Measurements from ENCODE around the gene LCN6. TPM values are rescaled to one million over a fixed set of nuclear protein-coding genes. Genes with fewer than 3 reads are reported as not detected.

Gene LCN6
- total RNA-seq, 2 donors from 2014 or later, result 6.4 to 9.3 TPM

GRCh38 chr9:136754059-136754572 is 5.8 kb upstream of the LCN6 start:
- no peak overlapping the region for H3K27ac ChIP-seq
- no peak overlapping the region for H3K4me3 ChIP-seq
- H3K4me1 ChIP-seq, result peaks cover 0 to 13% of the 10 kb centered on the region in 2 donors
- H3K9me3 ChIP-seq, result peaks cover 0 to 11% of the 10 kb centered on the region in 2 donors
- H3K27me3 ChIP-seq, result no peaks in the 10 kb centered on the region
- no peak for DNase-seq (ENCODE audit: low spot score)
- TF ChIP-seq, protein P1, sequence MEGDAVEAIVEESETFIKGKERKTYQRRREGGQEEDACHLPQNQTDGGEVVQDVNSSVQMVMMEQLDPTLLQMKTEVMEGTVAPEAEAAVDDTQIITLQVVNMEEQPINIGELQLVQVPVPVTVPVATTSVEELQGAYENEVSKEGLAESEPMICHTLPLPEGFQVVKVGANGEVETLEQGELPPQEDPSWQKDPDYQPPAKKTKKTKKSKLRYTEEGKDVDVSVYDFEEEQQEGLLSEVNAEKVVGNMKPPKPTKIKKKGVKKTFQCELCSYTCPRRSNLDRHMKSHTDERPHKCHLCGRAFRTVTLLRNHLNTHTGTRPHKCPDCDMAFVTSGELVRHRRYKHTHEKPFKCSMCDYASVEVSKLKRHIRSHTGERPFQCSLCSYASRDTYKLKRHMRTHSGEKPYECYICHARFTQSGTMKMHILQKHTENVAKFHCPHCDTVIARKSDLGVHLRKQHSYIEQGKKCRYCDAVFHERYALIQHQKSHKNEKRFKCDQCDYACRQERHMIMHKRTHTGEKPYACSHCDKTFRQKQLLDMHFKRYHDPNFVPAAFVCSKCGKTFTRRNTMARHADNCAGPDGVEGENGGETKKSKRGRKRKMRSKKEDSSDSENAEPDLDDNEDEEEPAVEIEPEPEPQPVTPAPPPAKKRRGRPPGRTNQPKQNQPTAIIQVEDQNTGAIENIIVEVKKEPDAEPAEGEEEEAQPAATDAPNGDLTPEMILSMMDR (IDR thresholded peaks at IDR 0.05), result no peak
- no peaks in the 10 kb centered on the region for H3K36me3 ChIP-seq

- H3K9me3 ChIP-seq, result peaks cover 0 to 11% of the 10 kb centered on the region in 2 donors
- TF ChIP-seq, protein P1 (IDR thresholded peaks at IDR 0.05), result no peak
- H3K27me3 ChIP-seq, result no peaks in the 10 kb centered on the region
- no peak for DNase-seq (ENCODE audit: low spot score)
- H3K4me1 ChIP-seq, result peaks cover 0 to 19% of the 10 kb centered on the region in 2 donors
- no peak overlapping the region for H3K27ac ChIP-seq
- no peaks in the 10 kb centered on the region for H3K36me3 ChIP-seq
- no peak overlapping the region for H3K4me3 ChIP-seq
Measured at GRCh38 chr9:136753371-136754058, 5.2 kb upstream of the LCN6 start.

- no peaks in the 10 kb centered on the region for H3K27me3 ChIP-seq
- no peaks in the 10 kb centered on the region for H3K36me3 ChIP-seq
- no peak overlapping the region for H3K4me3 ChIP-seq
- DNase-seq (ENCODE audit: low spot score), result no peak
- H3K9me3 ChIP-seq, result peaks cover 0 to 11% of the 10 kb centered on the region in 2 donors
- TF ChIP-seq, protein P1 (IDR thresholded peaks at IDR 0.05), result no peak
- peaks cover 0 to 23% of the 10 kb centered on the region in 2 donors for H3K4me1 ChIP-seq
- no peak overlapping the region for H3K27ac ChIP-seq
Measured at GRCh38 chr9:136751814-136752213, 3.5 kb upstream of the LCN6 start.

- Histone ChIP-seq H3K9me3 (peaks cover 0 to 9% of the 10 kb centered on the region in 2 donors), H3K27me3 (no peaks in the 10 kb centered on the region), H3K4me1 (peaks cover 0 to 23% of the 10 kb centered on the region in 2 donors), H3K36me3 (no peaks in the 10 kb centered on the region), H3K4me3 (no peak overlapping the region), H3K27ac (no peak overlapping the region)
- TF ChIP-seq, protein P1 (IDR thresholded peaks at IDR 0.05), result no peak
- no peak for DNase-seq (ENCODE audit: low spot score)
Measured at GRCh38 chr9:136751244-136751643, 2.9 kb upstream of the LCN6 start.

DNA sequence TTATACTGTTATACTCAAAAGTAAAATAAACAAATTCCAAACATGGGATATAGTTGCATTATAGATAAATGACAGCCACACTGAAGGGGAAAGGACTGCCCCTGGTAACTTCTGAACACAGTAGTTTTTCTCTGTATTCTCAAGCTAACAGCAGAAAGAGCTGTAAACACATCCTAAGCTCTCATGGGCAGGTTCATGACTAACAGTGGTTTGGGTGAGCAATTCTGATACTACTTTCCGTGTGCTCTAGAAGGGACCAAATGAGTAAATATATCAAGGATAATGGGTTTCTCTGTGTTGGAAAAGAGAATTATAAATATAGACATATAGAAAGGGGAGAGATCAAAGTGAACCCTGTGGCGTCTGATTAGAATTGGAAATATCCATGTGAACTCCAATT is 2.2 kb upstream of the LCN6 start:
- no peaks in the 10 kb centered on the region for H3K36me3 ChIP-seq
- TF ChIP-seq, protein P1 (IDR thresholded peaks at IDR 0.05), result no peak
- H3K27me3 ChIP-seq, result no peaks in the 10 kb centered on the region
- no peak overlapping the region for H3K4me3 ChIP-seq
- no peak for DNase-seq (ENCODE audit: low spot score)
- peaks cover 0 to 23% of the 10 kb centered on the region in 2 donors for H3K4me1 ChIP-seq
- peaks cover 0 to 5% of the 10 kb centered on the region in 2 donors for H3K9me3 ChIP-seq
- peak overlapping the region in 1 of 2 donors; percentile 35 for H3K27ac ChIP-seq

Measured in right atrium auricular region (tissue), 2 donors.